Erythroblast (primary cell): ENCODE measurements around the gene KCNJ15.

Source experiments
- GATA1 ChIP-seq: IDR thresholded peaks from 2 replicates; pipeline ENCODE4 v1.6.1; 2011; ENCODE audit warnings: low read depth, mild to moderate bottlenecking, control low read depth, low read length, moderate library complexity
- POLR2A ChIP-seq: IDR thresholded peaks from 2 replicates; pipeline ENCODE4 v1.6.1; 2011; ENCODE audit warnings: mild to moderate bottlenecking, low read length

DNA sequence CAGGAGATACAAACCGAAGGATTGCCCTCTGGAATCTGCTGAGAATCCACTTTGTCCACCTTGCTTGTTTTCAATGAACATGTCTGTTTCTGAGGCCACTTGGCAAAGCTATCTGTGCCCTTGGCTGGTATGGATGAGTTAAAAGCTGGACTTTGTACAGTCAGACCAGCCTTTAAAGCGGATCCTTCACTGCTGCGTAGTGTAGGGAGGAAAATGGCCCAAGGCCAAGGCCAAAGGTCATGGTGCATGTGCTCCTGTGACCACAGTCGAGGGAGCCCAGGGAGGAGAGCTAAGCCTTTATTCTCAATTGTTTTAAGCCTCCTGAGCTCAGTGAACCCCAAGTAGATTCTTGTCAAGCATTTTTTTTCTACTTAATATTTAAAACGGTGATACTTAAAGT, 37.0 kb downstream of the KCNJ15 start:
- TF ChIP-seq POLR2A (no peak), GATA1 (no peak)
